Measurements from ENCODE around the gene CEP128. TPM values are rescaled to one million over a fixed set of nuclear protein-coding genes. Genes with fewer than 3 reads are reported as not detected.

The CEP128 gene
- total RNA-seq, 1 experiment from 2014 or later: 16.7 TPM

DNA sequence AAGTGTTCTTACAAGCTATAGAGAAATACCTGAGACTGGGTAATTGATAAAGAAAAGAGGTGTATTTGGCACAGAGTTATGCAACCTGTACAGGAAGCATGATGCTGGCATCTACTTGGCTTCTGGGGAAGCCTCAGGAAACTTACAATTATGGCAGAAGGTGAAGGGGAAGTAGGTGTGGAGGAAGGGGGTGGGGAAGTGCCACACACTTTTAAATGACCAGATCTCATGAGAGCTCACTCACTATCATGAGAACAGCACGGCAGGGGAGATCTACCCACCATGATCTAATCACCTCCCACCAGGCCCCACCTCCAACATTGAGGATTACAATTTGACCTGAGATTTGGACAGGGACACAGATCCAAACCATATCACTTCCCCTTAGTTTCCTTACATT is 46.7 kb upstream of the CEP128 start:
- intact Hi-C loops (cut with micrococcal nuclease; ENCODE audit: unreplicated experiment): no loop called here
- TF ChIP-seq, protein P1, sequence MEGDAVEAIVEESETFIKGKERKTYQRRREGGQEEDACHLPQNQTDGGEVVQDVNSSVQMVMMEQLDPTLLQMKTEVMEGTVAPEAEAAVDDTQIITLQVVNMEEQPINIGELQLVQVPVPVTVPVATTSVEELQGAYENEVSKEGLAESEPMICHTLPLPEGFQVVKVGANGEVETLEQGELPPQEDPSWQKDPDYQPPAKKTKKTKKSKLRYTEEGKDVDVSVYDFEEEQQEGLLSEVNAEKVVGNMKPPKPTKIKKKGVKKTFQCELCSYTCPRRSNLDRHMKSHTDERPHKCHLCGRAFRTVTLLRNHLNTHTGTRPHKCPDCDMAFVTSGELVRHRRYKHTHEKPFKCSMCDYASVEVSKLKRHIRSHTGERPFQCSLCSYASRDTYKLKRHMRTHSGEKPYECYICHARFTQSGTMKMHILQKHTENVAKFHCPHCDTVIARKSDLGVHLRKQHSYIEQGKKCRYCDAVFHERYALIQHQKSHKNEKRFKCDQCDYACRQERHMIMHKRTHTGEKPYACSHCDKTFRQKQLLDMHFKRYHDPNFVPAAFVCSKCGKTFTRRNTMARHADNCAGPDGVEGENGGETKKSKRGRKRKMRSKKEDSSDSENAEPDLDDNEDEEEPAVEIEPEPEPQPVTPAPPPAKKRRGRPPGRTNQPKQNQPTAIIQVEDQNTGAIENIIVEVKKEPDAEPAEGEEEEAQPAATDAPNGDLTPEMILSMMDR (IDR thresholded peaks at IDR 0.05; ENCODE audit: insufficient read depth in 1 of 2, low read depth in 1 of 2, low read length in 1 of 2, severe bottlenecking in 1 of 2, unreplicated experiment in 1 of 2): no peak
- H3K4me3 ChIP-seq (ENCODE audit: low read depth, low read length): no peak overlapping the region
- H3K9me3 ChIP-seq: no peaks in the 10 kb centered on the region
- H3K27ac Mint-ChIP-seq (ENCODE audit: unreplicated experiment): no peak overlapping the region
- H3K4me1 Mint-ChIP-seq (ENCODE audit: low read depth, unreplicated experiment): no peaks in the 10 kb centered on the region
- peaks cover 10% of the 10 kb centered on the region for H3K27me3 Mint-ChIP-seq (ENCODE audit: insufficient read depth, unreplicated experiment)
- H3K4me1 ChIP-seq: no peaks in the 10 kb centered on the region
- CTCF ChIA-PET: interaction anchor here (1.4 to 1.8 kb wide), 2 partner anchors 182 to 932 kb away, joined by 4 to 10 read pairs; no protein-coding TSS in a partner anchor
- H3K27me3 ChIP-seq (replicated peaks; ENCODE audit: control insufficient read depth, insufficient read depth, low read length): no peaks in the 10 kb centered on the region
- H3K36me3 ChIP-seq (ENCODE audit: control insufficient read depth, insufficient read depth, low read length): no peaks in the 10 kb centered on the region
- DNase-seq: no peak
- no peak overlapping the region for H3K4me3 Mint-ChIP-seq (ENCODE audit: unreplicated experiment)
- H3K36me3 Mint-ChIP-seq (ENCODE audit: insufficient read depth, unreplicated experiment): no peaks in the 10 kb centered on the region
- no peaks in the 10 kb centered on the region for H3K9me3 Mint-ChIP-seq (ENCODE audit: unreplicated experiment)
- POLR2A ChIA-PET: no interaction called here
- BruUV-seq (replicated peaks): no TSS peak

DNA sequence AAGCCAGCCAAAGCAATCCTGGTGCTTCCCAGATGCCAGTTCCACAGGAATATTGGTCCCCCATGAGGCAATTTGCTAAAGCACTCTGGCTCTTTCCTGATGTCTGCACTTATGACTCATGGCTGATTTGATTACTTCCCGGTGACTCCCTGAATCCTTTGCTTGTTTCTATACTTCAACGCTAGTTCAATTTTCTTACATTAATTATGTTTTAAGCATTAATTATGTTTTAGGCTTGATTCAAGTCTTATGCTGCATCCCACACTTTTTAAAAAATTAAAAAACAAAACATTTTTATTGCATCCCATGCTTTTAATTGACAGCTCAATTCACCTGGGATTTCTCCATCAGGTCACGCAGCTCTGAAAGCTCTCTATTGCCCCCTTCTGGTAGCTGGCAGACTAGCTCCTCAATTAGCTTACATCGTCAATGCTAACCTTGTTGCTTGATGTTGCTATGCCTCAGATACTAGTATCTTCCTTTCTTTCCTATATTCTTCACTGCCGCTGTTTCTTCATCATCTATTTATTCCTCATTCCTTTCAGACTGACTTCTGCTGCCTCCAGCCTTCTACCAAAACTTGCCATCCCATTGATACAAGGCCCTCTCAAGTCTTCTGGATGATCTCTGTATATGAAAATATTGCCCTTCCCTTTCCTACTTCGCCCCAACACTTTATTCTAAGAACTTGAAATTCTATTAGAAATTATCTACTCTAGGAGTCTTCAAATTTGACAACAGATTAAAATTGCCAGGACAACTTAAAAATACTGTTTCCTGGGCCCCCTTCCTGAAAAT is 45.9 kb upstream of the CEP128 start:
- intact Hi-C loops (cut with micrococcal nuclease; ENCODE audit: unreplicated experiment): loop anchor here (1.0 kb wide), 2 partner anchors 33 to 931 kb away; no protein-coding TSS in a partner anchor
- no peaks in the 10 kb centered on the region for H3K4me1 Mint-ChIP-seq (ENCODE audit: low read depth, unreplicated experiment)
- ChIA-PET POLR2A (no interaction called here), CTCF (interaction anchor here (0.6 to 1.8 kb wide), 16 partner anchors 9 to 1177 kb away, joined by 3 to 36 read pairs (median 4); partner anchors contain the start of genes CEP128 and TSHR)
- no peak overlapping the region for H3K27ac Mint-ChIP-seq (ENCODE audit: unreplicated experiment)
- no TSS peak for BruUV-seq (replicated peaks)
- H3K27me3 ChIP-seq (replicated peaks; ENCODE audit: control insufficient read depth, insufficient read depth, low read length): no peaks in the 10 kb centered on the region
- no peaks in the 10 kb centered on the region for H3K36me3 Mint-ChIP-seq (ENCODE audit: insufficient read depth, unreplicated experiment)
- no peak overlapping the region for H3K4me3 Mint-ChIP-seq (ENCODE audit: unreplicated experiment)
- H3K4me3 ChIP-seq (ENCODE audit: low read depth, low read length): no peak overlapping the region
- TF ChIP-seq, protein P1 (IDR thresholded peaks at IDR 0.05; ENCODE audit: insufficient read depth in 1 of 2, low read depth in 1 of 2, low read length in 1 of 2, severe bottlenecking in 1 of 2, unreplicated experiment in 1 of 2): peak; percentile 81 to 92
- H3K9me3 ChIP-seq: no peaks in the 10 kb centered on the region
- DNase-seq: peak; percentile 57 to 74
- no peaks in the 10 kb centered on the region for H3K36me3 ChIP-seq (ENCODE audit: control insufficient read depth, insufficient read depth, low read length)
- no peaks in the 10 kb centered on the region for H3K9me3 Mint-ChIP-seq (ENCODE audit: unreplicated experiment)
- no peaks in the 10 kb centered on the region for H3K4me1 ChIP-seq
- H3K27me3 Mint-ChIP-seq (ENCODE audit: insufficient read depth, unreplicated experiment): peaks cover 10% of the 10 kb centered on the region

DNA sequence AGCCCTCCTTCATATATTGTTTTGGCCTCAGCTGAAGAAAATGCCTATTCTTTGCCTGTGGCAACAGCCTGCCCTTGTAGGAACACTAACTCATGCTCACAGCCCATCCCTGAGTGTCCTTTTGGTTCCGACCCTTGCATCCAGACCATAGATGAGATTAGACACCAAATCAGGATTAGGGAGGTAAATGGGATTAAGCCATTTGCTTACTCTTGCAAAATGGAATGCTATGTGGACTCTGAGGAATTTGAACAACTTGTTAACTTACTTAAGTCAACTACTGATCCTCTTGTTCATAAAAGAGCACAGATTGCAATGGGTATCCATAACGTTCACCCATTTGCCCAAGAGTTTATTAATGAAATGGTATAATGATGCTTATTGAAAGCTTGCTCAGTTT is 41.2 kb upstream of the CEP128 start:
- CTCF ChIA-PET: no interaction called here
- no peak for DNase-seq
- intact Hi-C loops (cut with micrococcal nuclease; ENCODE audit: unreplicated experiment): no loop called here

More for the DNA sequence above, 41.2 kb upstream of the CEP128 start:
- Histone ChIP-seq H3K4me3 (ENCODE audit: low read depth, low read length) (no peak overlapping the region), H3K4me1 (no peaks in the 10 kb centered on the region), H3K36me3 (ENCODE audit: control insufficient read depth, insufficient read depth, low read length) (no peaks in the 10 kb centered on the region), H3K27me3 (replicated peaks; ENCODE audit: control insufficient read depth, insufficient read depth, low read length) (no peaks in the 10 kb centered on the region; the same call in 1 of the 2 replicates), H3K9me3 (no peaks in the 10 kb centered on the region)
- H3K27ac Mint-ChIP-seq (ENCODE audit: unreplicated experiment): no peak overlapping the region
- no peaks in the 10 kb centered on the region for H3K4me1 Mint-ChIP-seq (ENCODE audit: low read depth, unreplicated experiment)
- POLR2A ChIA-PET: no interaction called here
- no peaks in the 10 kb centered on the region for H3K36me3 Mint-ChIP-seq (ENCODE audit: insufficient read depth, unreplicated experiment)
- H3K4me3 Mint-ChIP-seq (ENCODE audit: unreplicated experiment): no peak overlapping the region
- no peaks in the 10 kb centered on the region for H3K9me3 Mint-ChIP-seq (ENCODE audit: unreplicated experiment)
- BruUV-seq (replicated peaks): no TSS peak
- TF ChIP-seq, protein P1 (IDR thresholded peaks at IDR 0.05; ENCODE audit: insufficient read depth in 1 of 2, low read depth in 1 of 2, low read length in 1 of 2, severe bottlenecking in 1 of 2, unreplicated experiment in 1 of 2): no peak
- H3K27me3 Mint-ChIP-seq (ENCODE audit: insufficient read depth, unreplicated experiment): peaks cover 2% of the 10 kb centered on the region

Data from Caco-2 (cell line).